ENCODE data around the gene MAP3K7.

GRCh38 chr6:90610751-90611542, 24.1 kb upstream of the MAP3K7 start:
- TF ChIP-seq EP300 (IDR thresholded peaks at IDR 0.05) (no peak), CTCF (IDR thresholded peaks at IDR 0.05) (no peak), POLR2A (IDR thresholded peaks at IDR 0.05) (no peak), POLR2AphosphoS5 (IDR thresholded peaks at IDR 0.05) (no peak)

Measured in gastroesophageal sphincter (tissue), 3 donors.